Measurements from ENCODE around the gene DOP1B.
"Not testable (repeated sequence)": the region's sequence is repeated elsewhere in the genome, so short reads cannot be mapped to it uniquely, and the experiment has no call there.

DOP1B gene

DNA sequence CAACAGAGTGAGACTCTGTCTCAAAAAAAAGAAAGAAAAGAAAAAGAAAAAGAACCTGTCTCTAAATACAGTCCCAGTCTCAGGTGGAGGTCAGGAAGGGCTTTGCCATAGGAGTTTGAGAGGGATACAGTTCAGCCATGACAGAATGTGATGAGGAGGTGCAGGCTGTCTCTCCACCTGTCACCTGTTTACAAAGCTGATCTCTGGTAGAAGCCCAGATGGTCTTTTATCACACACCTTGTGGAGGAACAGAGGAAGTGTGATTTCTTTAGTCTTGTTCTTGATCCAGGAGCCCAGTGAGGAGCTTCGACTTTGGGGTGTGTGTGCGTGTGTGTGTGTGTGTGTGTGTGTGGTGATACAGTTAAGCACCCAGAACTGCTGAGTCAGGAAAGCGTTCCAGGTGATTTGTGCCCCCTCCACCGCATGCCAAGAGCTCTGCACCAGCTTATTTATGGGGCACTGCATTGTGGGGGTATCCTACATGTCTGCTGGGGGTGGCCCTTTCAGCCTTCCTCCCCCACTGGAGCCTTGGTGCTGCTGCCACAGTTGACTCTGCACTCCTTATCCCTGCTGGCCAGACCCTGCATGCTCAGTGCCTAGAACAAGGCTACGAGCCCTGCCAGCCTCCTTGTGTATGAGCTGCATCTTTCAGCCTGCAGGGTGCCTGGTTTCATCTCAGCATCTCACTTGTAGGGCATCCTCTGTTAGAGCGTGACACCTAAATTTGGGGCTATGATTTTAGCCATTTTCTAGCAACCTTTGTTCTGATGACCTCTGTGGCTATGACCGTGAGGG, 19.3 kb downstream of the DOP1B start:
- no peak for DNase-seq

DNA sequence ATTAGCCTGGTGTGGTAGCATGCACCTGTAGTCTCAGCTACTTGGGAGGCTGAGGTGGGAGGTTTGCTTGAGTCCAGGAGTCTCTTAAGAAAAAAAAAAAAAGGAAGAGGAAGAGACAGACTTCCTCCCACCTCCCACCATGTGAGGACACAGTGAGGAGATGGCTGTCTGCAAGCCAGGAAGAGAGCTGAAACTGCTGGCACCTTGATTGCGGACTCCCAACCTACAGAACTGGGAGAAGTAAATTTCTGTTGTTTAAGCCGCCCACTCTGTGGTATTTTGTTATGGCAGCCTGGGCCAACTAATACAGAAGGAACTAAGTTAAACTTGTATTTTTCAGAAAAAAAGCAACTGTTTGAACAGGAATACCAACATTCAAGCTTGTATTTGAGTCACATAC, 21.7 kb downstream of the DOP1B start:
- DNase-seq = no peak

DNA sequence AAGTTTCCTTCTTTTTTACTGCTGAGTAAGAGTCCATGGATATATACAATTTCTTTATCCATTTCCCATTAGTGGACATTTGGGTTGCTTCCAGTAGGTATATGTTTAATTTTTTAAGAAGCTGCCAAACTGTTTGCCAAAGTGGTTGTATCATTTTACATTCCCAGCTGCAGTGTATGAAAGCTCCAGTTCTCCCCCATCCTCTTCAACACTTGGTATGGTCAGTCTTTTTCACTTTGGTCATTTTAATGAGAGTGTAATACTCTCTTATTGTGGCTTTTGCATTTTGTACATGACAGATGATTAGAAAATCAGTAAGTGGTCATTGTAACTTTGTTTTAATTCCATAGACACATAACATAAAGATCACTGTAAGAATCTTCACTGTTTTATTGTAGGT, 22.5 kb downstream of the DOP1B start:
- DNase-seq = no peak

DNA sequence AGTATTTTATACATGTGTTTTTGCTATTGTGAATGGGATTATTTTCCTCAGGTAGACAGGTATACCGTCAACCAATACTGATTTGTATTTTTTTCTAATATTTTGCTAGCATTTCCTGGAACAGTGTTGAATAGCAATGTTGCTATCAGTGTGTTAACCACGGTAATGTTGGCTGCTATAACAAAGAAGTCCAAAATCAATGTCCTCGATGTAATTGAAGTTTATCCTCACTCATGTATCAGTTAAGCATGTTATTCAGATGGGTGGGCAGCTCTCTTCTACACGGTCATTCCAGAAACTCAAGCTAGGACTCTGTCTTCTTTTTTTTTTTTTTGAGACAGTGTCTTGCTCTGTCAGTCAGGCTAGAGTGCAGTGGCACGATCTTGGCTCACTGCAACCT, 24.3 kb downstream of the DOP1B start:
- DNase-seq = no peak

DNA sequence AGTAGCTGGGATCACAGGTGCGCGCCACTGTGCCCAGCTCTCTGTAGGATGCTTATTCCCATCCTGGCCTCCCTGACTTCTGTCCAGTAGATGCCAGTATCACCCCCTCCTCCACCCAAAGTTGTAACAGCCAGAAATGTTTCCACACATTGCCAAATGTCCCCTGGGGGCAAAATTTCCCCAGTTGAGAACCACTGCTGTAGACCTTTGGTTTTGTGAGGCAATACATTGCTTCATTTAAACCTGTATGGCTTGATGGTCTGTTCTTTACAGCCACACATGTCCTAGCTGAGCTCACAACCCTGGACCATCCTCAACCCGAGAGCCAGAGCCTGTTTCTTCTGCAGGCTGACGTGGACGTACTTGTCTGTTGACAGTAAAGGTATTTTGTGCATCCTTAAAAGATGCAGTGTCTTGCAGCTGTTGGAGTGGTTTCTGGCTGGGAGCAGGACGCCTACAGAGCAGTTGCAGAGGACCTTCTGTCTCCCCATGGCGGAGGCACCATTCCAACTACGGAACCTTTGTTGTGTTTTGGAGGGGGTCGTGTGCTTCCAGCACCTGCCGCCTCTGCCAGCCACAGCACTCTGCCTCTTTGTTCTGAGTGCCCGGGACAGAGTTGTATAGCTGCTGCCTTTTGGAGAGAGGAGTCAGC, 26.6 kb downstream of the DOP1B start:
- no peak for DNase-seq

DNA sequence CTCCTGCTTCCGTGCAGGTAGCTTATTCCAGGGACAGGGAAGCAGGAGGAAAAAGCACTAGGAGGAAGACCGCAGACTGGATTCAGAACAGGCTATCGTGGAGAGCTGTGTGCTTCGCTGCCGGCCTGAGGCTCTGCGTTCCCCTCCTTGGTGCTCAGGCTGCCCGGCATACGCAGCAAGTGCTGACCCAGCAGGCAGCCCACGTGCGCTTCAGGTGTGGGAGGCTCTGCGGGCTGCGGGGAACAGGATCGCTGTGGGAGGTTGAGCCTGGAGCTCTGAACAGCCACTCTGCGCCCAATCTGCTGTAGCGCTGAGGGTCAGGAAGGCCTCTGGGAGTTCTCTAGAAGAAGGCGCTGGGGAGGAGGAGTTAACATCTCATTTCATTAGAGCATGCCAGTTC, 27.9 kb downstream of the DOP1B start:
- no peak for DNase-seq

DNA sequence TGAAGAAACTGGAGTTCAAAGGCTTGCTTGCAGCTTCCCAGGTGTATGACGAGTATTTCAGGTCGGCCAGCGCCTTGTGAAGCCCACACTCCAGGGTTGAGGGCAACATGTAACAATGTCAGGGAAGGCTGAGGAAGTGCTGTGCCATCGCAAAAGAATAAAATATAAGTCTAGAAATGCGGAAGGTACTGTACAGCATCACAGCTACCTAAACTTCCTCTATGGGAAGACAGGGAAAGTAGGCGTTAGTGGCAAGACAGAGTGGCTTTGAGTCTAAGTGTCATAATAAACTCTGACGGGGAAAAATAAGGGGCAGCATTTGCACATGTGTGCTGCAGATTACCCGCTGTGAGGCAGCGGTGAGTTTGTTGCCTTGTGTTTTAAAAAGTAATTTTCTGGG, 28.9 kb downstream of the DOP1B start:
- no peak for DNase-seq

DNA sequence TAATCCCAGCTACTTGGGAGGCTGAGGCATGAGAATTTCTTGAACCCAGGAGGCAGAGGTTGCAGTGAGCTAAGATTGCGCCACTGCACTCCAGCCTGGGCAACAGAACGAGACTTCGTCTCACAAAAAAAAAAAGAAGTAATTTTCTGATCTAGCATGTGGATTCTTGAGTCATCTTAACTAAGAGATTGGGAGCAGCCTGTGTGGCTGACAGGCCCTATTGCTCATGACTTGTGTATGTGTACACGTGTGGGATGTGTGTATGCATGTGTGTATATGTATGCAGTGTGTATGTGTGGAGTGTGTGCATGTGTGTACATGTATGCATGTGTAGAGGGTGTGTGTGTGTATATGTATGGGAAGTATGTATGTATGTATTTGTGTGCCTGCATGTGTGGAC, 29.5 kb downstream of the DOP1B start:
- no peak for DNase-seq

DNA sequence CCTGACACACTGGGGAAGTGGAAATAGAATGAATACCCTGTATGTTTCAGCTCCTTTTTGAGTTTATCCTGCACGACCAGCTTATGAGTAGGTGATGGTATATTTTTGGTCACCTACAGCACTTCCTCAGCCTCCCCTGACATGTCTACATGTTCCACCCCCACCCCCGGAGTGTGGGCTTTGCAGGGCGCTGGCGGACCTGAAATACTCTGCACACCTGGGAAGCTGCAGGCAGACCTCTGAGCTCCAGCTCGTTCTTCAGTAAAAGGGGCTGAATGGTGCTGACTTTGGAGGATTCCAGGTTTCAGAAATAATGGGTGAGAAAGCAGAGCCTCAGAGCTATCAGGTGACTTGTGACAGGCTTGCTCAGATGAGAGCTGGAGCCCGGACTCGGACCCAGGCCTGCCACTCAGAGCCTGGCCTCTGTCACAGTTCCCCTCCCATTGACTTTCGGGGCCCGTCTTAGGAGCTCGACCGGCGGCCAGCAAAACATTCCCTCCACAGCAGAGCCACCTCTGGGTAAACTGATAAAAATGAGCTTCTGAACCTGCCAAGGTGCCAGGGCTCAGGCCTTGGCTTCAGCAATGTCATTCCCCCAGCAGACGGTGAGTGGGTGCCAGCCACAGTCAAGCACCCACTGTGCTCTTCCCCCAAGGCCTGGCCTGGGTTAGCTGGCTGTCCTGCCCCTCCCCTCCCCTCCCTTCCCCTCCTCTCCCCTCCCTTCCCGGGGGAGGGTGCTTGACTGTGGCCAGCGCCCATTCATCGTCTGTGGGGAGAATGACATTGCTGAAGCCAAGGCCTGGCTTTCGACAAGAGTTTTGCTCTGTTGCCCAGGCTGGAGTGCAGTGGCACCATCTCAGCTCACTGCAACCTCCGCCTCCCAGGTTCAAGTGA, 30.1 kb downstream of the DOP1B start:
- DNase-seq = no peak

DNA sequence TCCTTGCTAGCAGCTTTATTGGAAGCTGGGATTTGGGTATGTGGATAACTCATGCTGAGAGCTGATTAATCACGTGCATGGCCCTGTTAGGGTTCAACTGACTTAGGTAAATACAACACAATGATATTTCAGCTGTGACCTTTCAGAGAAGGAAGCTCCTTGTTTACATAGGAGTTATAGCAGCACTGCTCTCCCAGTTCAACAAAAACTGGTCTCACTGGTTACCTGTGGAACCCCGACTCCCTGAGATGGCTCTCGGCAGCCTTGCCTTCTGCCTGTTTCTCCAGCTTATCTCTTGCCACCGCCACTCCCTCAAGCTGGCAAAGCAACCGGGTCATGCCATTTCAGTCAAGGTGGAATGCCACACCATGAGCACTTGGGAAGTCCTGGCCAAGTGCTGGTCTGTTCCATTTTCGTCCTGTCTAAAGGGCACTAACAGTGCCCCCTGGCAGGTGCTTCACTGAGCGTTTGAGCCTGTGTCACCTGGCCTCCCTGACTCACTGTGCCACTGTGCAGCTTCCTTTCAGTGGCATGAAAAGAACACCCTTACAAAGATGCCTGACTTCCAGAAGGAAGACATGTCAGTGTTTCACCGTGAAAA, 31.6 kb downstream of the DOP1B start:
- no peak for DNase-seq

DNA sequence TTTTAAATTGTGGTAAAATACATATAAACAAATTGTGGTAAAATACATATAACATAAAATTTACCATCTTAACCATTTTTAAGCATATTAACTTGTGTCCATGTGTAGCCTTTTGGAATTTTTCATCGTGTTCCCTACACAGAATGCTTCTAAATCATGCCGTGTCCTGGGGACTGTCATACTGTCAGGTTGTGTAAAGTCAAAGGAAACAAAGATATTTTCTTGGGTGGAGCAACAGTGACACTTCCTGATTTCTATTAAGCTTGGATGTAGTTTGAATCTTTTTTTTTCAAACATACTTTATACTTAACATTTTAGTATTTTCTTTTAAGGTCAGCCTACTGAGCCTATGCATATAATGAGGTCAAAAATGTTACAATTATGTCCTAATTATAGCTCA, 32.3 kb downstream of the DOP1B start:
- DNase-seq = no peak

DNA sequence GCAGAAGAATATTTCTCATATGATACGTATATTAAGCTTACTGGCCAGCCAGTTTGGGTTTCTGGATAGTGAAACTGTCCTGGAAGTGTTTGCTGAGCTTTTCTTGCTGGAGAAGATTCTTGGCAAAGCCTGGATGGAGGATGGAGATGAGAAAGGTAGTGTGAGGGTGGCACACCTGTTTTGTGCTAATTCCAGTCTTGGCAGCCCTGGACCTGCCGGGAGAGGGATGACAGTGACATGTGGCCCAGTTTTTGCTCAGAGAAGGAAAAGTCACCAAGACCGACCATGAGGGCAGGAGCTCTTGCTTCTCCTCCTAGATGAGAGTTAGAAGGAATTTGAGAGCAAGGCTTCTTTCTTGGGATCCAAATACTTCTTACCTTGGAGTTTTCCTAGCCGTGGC, 34.1 kb downstream of the DOP1B start:
- no peak for DNase-seq

DNA sequence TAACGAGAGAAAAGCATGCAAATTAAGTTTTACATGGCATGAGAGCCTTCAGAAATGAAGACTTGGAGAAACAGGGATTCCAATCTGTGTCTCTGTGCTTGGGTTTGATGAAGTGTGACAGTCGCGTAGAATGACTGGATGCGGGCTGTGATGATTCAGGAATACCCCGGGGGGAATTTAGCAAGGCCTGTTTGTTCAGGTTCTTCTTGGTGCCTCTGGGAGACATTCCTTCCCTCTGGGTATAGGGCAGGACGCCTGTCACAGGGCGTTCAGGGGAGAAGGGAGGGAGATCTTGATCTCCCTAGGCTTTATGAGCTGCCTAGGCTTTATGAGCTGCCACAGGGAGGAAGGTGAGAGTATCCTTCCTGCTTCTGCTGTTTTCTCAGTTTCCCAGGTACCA, 36.6 kb downstream of the DOP1B start:
- DNase-seq = no peak

DNA sequence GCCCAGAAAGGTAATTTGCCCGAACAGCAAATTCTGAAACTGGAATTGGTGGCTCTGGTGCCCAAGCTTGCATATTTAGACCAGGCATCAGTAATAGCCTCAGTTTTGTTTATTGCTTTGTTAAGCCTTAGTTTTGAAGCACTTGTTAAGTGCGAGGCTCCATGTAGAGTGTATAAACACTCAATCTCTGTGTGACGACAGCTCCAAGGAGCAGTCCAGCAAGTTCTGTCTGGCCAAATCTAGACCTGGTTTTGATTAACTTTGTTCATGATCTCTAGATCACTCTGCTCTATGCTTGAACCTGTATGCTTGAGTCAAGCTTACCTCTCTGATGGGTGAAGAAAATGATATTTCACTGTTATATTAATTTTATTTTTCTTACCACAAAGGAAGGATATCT, 37.4 kb downstream of the DOP1B start:
- no peak for DNase-seq

DNA sequence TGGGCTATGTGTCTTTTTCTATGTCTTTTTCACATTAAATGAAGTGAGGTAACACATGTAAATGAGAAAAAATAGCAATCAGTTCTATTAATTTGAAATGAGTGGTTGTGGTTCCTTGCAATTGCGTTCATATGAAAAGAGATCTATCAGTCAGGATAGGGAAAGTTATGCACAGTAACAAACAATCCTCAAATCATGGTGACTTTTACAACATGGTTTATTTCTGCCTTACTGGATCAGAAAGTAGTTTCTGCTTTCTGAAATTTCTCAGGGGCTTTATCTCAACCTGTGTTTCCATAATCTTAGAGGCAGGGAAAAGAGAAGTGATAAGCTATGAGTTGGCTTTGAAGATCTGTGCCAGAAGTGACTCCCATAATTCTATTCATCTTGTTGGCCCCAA, 39.0 kb downstream of the DOP1B start:
- no peak for DNase-seq

DNA sequence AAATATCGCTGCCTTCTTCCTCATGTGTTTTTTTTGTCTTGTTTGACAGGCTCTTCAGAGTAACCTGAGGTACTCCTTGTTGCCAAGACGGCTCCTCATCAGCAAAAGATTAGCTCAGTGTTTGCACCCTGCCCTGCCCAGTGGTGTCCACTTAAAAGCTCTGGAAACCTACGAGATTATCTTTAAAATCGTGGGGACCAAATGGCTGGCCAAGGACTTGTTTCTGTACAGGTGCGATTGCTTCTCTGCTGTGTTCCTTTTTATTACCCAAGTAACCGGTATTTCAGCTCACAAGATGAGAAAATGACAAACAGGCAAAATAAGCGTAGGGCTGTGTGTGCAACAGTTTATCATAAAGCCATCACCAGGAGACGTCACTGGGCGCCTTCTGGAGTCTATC, 42.4 kb downstream of the DOP1B start:
- DNase-seq = no peak

DNA sequence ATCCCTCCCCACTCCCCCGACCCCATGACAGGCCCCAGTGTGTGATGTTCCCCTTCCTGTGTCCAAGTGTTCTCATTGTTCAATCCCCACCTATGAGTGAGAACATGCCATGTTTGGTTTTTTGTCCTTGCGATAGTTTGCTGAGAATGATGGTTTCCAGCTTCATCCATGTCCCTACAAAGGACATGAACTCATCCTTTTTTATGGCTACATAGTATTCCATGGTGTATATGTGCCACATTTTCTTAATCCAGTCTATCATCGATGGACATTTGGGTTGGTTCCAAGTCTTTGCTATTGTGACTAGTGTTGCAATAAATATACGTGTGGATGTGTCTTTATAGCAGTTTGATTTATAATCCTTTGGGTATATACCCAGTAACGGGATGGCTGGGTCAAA, 43.0 kb downstream of the DOP1B start:
- DNase-seq = not testable (repeated sequence)

DNA sequence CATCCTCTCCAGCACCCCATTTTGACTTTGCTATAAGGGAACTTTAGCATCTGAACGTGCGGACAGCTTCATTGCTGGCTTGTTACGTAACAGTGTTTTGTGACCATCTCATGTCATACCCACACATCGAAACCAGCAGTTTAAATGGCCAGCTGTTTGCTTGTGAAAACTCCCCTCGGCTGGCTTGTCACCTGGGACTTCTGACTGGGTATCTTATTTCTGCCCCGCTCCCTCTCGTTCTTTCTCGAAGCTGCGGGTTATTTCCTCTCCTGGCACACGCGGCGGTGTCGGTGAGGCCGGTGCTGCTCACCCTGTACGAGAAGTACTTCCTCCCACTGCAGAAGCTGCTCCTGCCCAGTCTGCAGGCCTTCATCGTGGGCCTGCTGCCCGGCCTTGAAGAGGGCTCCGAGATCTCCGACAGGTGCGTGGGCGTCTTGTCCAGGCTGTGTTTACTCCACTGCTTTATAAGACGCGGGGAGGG, 43.5 kb downstream of the DOP1B start:
- DNase-seq = no peak

DNA sequence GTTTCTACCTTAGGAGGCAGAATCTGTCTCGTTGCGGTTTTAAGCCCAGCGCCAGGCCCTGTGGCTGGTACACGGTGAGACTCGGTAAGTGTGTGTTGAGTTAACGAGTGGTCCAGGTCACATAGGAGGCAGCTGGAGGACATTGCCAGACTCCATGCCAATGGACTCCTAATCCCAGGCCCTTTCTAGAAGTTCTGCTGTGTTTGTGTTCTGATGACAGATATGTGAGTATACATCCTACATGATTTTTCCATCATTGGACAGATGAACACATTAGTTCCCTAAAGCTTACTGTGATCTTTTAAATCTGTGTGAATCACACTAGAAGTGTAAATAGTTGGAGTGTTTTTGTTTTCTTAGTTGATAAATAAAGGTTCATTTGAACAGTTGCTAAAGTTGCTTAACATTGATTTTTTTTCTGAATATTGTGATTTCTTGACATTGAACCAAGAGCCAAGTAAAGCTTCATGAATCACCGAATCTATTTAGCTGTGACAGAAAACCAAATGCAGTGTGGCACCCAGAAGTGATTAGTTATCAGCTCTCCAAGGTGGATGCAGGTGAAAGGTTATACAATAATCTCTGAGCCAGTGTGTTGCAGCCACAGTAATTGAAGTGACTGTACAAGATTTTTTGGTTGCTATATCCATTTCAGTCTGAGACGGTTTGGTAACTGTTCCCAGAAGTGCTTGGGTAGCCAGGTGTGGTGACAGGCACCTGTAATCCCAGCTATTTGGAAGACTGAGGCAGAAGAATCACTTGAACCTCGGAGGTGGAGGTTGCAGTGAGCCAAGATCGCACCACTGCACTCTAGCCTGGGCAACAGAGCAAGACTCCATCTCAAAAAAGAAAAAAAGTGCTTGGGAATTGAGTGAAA, 46.3 kb downstream of the DOP1B start:
- no peak for DNase-seq

DNA sequence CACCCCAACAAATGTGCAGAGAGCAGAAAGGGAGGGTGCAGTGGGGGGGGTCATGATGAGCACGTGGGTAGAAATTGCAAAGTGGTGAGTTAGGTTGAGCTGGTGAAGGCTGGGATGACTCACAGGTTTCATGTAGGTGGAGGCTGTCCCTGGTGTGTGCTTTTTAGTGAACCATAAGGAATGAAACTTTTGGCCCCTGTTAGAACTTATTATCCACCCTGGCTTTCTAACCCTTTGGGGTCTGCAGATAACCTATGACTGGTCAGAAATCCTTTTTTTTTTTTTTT, 46.9 kb downstream of the DOP1B start:
- no peak for DNase-seq

DNA sequence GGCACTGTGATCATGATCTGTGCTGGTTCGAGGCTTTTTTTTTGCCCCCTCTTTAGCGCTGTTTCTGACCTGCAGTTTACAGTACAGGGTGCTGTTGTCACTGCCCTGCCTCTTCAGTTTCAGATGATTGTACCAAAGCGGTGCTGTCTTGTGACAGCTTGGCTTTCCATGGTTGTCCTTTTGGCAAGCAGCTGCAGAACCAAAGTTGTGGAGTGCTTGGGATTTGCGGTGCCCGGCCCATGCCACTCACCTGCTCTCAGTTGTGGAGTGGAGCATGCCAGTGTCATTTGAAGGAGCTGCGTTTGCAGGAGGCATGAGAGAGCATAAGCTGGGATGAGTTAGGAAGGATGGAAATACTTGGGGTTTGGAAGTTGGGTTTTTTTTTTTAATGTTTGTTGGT, 48.4 kb downstream of the DOP1B start:
- no peak for DNase-seq

DNA sequence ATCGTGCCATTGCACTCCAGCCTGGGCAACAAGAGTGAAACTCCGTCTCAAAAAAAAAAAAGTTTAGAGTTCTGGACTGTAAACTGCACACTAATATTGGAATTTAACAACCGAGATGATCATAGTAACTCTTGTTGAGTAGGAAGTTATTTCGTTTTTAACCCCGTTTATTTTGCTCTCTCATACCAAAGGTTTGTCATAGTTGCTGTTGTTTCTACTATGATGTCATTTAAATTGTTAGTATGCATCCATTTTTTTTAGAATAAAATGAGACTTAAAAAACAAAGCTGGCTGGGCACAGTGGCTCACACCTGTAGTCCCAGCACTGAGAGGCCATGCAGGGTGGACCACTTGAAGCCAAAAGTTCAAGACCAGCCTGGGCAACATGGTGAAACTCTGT, 49.3 kb downstream of the DOP1B start:
- no peak for DNase-seq

Data from CD4-positive, alpha-beta T cell treated with Interleukin-4 for 1 hour (primary cell).